Measurements from ENCODE around the gene ATXN7. TPM values are rescaled to one million over a fixed set of nuclear protein-coding genes. Genes with fewer than 3 reads are reported as not detected.
A peak's percentile ranks its signal among the peaks of the same experiment; 100 is the strongest.

The ATXN7 gene
- total and polyA plus RNA-seq, 10 of the 15 experiments (the other 5 are each of a cell fraction or from before 2014, with no cell fraction given) = 0.83 to 24.6 (median 8.5) TPM

GRCh38 chr3:63931290-63931689 is 67.6 kb downstream of the ATXN7 start:
- TF ChIP-seq SREBF1 (IDR thresholded peaks at IDR 0.05; ENCODE audit: low read length) = no peak
- no peak for TF ChIP-seq HDAC6 (IDR thresholded peaks at IDR 0.05; ENCODE audit: unreplicated experiment)
- no peak for TF ChIP-seq NRF1 (conservative IDR thresholded peaks at IDR 0.05; ENCODE audit: low read depth, low read length)
- TF ChIP-seq CBX3 (IDR thresholded peaks at IDR 0.05; ENCODE audit: borderline replicate concordance, low read depth) = no peak
- TF ChIP-seq FOXM1 (IDR thresholded peaks at IDR 0.05; ENCODE audit: low read depth, low read length) = no peak
- TF ChIP-seq ZNF217 (IDR thresholded peaks at IDR 0.05) = no peak
- no peak for TF ChIP-seq SP1 (IDR thresholded peaks at IDR 0.05; ENCODE audit: low read depth, low read length)
- Histone ChIP-seq H3K9ac (ENCODE audit: control insufficient read depth, insufficient read depth, low read length) (no peak overlapping the region), H3K4me1 (ENCODE audit: control insufficient read depth, insufficient read depth, low read length) (peaks cover 41% of the 10 kb centered on the region), H3K27me3 (replicated peaks in 1 of 2; ENCODE audit: control insufficient read depth in 2 of 2, insufficient read depth in 2 of 2, low read length in 1 of 2) (no peaks in the 10 kb centered on the region), H3K4me2 (ENCODE audit: control insufficient read depth, insufficient read depth) (no peak overlapping the region), H3K79me2 (ENCODE audit: control insufficient read depth, insufficient read depth, low read length) (peaks cover 20% of the 10 kb centered on the region), H4K20me1 (ENCODE audit: control insufficient read depth, insufficient read depth) (no peaks in the 10 kb centered on the region), H2AFZ (ENCODE audit: control insufficient read depth, low read depth, low read length) (no peak overlapping the region), H3K4me3 (no peak overlapping the region), H3K27ac (ENCODE audit: control insufficient read depth, insufficient read depth) (no peak overlapping the region), H3K36me3 (ENCODE audit: control insufficient read depth in 2 of 2, insufficient read depth in 2 of 2, low read length in 1 of 2) (no peaks in the 10 kb centered on the region; a peak in 4 of 4 replicates), H3K9me3 (replicated peaks; ENCODE audit: control insufficient read depth, insufficient read depth, low read length) (no peaks in the 10 kb centered on the region)
- ChIA-PET POLR2A (interaction anchor here (1.7 kb wide), 1 partner anchor 11 kb away, joined by 4 read pairs; no protein-coding TSS in a partner anchor), RAD21 (ENCODE audit: unreplicated experiment) (no interaction called here), CTCF (no interaction called here), SMC1A (ENCODE audit: uncharacterized antibody, unreplicated experiment) (no interaction called here)
- ATAC-seq = peak; percentile 26; the same call in 2 of the 3 replicates
- intact Hi-C loops (cut with micrococcal nuclease; ENCODE audit: unreplicated experiment) (no loop called here), in situ Hi-C loops (cut with MboI) (no loop called here)
- no peak for FAIRE-seq
- DNase-seq (ENCODE audit: low read depth, low spot score) = no peak
- BruUV-seq (replicated peaks) = no TSS peak
- WGBS (ENCODE audit: insufficient coverage, insufficient replicate concordance, low lambda C conversion rate, missing lambda C conversion rate) = 85% methylated on average over 3 of the region's 3 CpGs

- intact Hi-C loops (cut with micrococcal nuclease; ENCODE audit: unreplicated experiment) = no loop called here
- TF ChIP-seq ETV6 (conservative IDR thresholded peaks at IDR 0.05 in 1 of 2, IDR thresholded peaks at IDR 0.05 in 1 of 2; ENCODE audit: borderline replicate concordance in 1 of 2, low read depth in 1 of 2) (0 out of 4 replicates have a peak, but pooled peaks of 1 of the 2 experiments have one; percentile 46), SMAD5 (IDR thresholded peaks at IDR 0.05; ENCODE audit: low read depth) (no peak)
- peak overlapping the region; percentile 30 for H3K4me3 ChIP-seq
- no peaks in the 10 kb centered on the region for H3K27me3 ChIP-seq (replicated peaks in 1 of 2; ENCODE audit: control insufficient read depth in 2 of 2, insufficient read depth in 2 of 2, low read length in 1 of 2)
- H2AFZ ChIP-seq (ENCODE audit: control insufficient read depth, low read depth, low read length) = no peak overlapping the region
- ChIA-PET RAD21 (ENCODE audit: unreplicated experiment) (interaction anchor here (0.6 to 1.0 kb wide), 4 partner anchors 10 to 66 kb away, joined by 3 read pairs; no protein-coding TSS in a partner anchor), SMC1A (ENCODE audit: uncharacterized antibody, unreplicated experiment) (interaction anchor here (1.0 to 1.3 kb wide), 5 partner anchors 11 to 94 kb away, joined by 3 to 5 read pairs (median 4); no protein-coding TSS in a partner anchor), POLR2A (no interaction called here), CTCF (interaction anchor here (0.6 kb wide), 1 partner anchor 23 kb away, joined by 3 read pairs; no protein-coding TSS in a partner anchor)
- no peaks in the 10 kb centered on the region for H3K9me3 ChIP-seq (replicated peaks; ENCODE audit: control insufficient read depth, insufficient read depth, low read length)
- H3K27ac ChIP-seq (ENCODE audit: control insufficient read depth, insufficient read depth) = peak overlapping the region; percentile 52
- 64% methylated on average over 3 of the region's 3 CpGs for WGBS (ENCODE audit: insufficient coverage, insufficient replicate concordance, low lambda C conversion rate, missing lambda C conversion rate)
- no TSS peak for BruUV-seq (replicated peaks)
- H3K9ac ChIP-seq (ENCODE audit: control insufficient read depth, insufficient read depth, low read length) = no peak overlapping the region
- no peaks in the 10 kb centered on the region; a peak in 2 of 4 replicates for H3K36me3 ChIP-seq (ENCODE audit: control insufficient read depth in 2 of 2, insufficient read depth in 2 of 2, low read length in 1 of 2)
- peaks cover 19% of the 10 kb centered on the region for H3K79me2 ChIP-seq (ENCODE audit: control insufficient read depth, insufficient read depth, low read length)
- DNase-seq (ENCODE audit: low read depth, low spot score) = no peak
- no peaks in the 10 kb centered on the region for H4K20me1 ChIP-seq (ENCODE audit: control insufficient read depth, insufficient read depth)
- H3K4me1 ChIP-seq (ENCODE audit: control insufficient read depth, insufficient read depth, low read length) = peaks cover 40% of the 10 kb centered on the region
- FAIRE-seq = no peak
- peak overlapping the region; percentile 70 for H3K4me2 ChIP-seq (ENCODE audit: control insufficient read depth, insufficient read depth)
- in situ Hi-C loops (cut with MboI) = no loop called here
- ATAC-seq = no peak
Measured at GRCh38 chr3:63932509-63933212, 69.0 kb downstream of the ATXN7 start.

Data from GM12878 (cell line).